H1 (cell line): Measurements from ENCODE around the gene ECPAS.

Experiments used
- ASH2L ChIP-seq: fragments of 200-600, 300-600 bp; sonication (generic); IDR thresholded peaks from one replicate; pipeline ENCODE4 v1.7.1; 2017; ENCODE audit warnings: low read length
- CREB1 ChIP-seq: IDR thresholded peaks from 2 replicates; pipeline ENCODE4 v1.6.1; 2012; ENCODE audit warnings: inconsistent platforms
- EP300 ChIP-seq, 2 experiments: IDR thresholded peaks; 1 replicate in 1 of 2; 2 replicates in 1 of 2; pipeline ENCODE4 v1.6.1; 2011 to 2012; ENCODE audit warnings: low read depth in 2 of 2, low read length in 2 of 2, mild to moderate bottlenecking in 2 of 2, borderline replicate concordance in 1 of 2, inconsistent platforms in 1 of 2, moderate library complexity in 1 of 2
- EZH2 ChIP-seq: fragments of 200-600 bp; sonication (generic); IDR thresholded peaks from 2 replicates; pipeline ENCODE4 v1.7.1; 2012; ENCODE audit warnings: low read depth, mild to moderate bottlenecking, moderate library complexity, low read length, inconsistent platforms; ENCODE audit not compliant: severe bottlenecking
- HDAC2 ChIP-seq, 2 experiments: fragments of 300-600 bp in 1 of 2; sonication (generic) in 1 of 2; IDR thresholded peaks; 2 replicates each; pipeline ENCODE4 v1.6.1; 2011 to 2012; ENCODE audit warnings: low read depth in 2 of 2, low read length in 2 of 2, mild to moderate bottlenecking in 2 of 2, moderate library complexity in 2 of 2, borderline replicate concordance in 1 of 2, inconsistent platforms in 1 of 2
- JUN ChIP-seq: IDR thresholded peaks from 2 replicates; pipeline ENCODE4 v1.6.1; 2011; ENCODE audit warnings: low read depth, mild to moderate bottlenecking, improper control_type of control experiment, low read length
- MAX ChIP-seq: IDR thresholded peaks from 2 replicates; pipeline ENCODE4 v1.6.1; 2012; ENCODE audit warnings: inconsistent platforms
- NRF1 ChIP-seq: IDR thresholded peaks from 2 replicates; pipeline ENCODE4 v1.6.1; 2011; ENCODE audit warnings: mild to moderate bottlenecking, low read depth, low read length, improper control_type of control experiment
- POLR2A ChIP-seq, 2 experiments: IDR thresholded peaks; 1 replicate in 1 of 2; 2 replicates in 1 of 2; pipeline ENCODE4 v1.6.1; 2011; ENCODE audit warnings: low read depth in 2 of 2, low read length in 2 of 2, mild to moderate bottlenecking in 2 of 2; ENCODE audit errors: control extremely low read depth in 1 of 2
- POLR2AphosphoS5 ChIP-seq: IDR thresholded peaks from 2 replicates; pipeline ENCODE4 v1.6.1; 2011; ENCODE audit warnings: low read depth, low read length
- SIN3A ChIP-seq, 2 experiments: IDR thresholded peaks in 1 of 2; conservative IDR thresholded peaks in 1 of 2; 2 replicates each; pipeline ENCODE4 v1.6.1; 2011 to 2012; ENCODE audit warnings: low read length in 2 of 2, improper control_type of control experiment in 1 of 2, low read depth in 1 of 2, mild to moderate bottlenecking in 1 of 2
- TAF1 ChIP-seq: IDR thresholded peaks from 2 replicates; pipeline ENCODE4 v1.6.1; 2011; ENCODE audit warnings: mild to moderate bottlenecking, low read depth, low read length
- YY1 ChIP-seq: IDR thresholded peaks from 2 replicates; pipeline ENCODE4 v1.6.1; 2011; ENCODE audit warnings: low read depth, mild to moderate bottlenecking, low read length
- TF ChIP-seq, protein P1 (sequence below), 3 experiments: IDR thresholded peaks; 1 replicate in 2 of 3; 2 replicates in 1 of 3; pipeline versions ENCODE4 v1.5.1 to v1.6.1; 2011; ENCODE audit warnings: low read length in 3 of 3, mild to moderate bottlenecking in 3 of 3, inconsistent platforms in 2 of 3, low read depth in 1 of 3, moderate library complexity in 1 of 3; ENCODE audit not compliant: insufficient read depth in 1 of 3; ENCODE audit errors: control extremely low read depth in 1 of 3

DNA sequence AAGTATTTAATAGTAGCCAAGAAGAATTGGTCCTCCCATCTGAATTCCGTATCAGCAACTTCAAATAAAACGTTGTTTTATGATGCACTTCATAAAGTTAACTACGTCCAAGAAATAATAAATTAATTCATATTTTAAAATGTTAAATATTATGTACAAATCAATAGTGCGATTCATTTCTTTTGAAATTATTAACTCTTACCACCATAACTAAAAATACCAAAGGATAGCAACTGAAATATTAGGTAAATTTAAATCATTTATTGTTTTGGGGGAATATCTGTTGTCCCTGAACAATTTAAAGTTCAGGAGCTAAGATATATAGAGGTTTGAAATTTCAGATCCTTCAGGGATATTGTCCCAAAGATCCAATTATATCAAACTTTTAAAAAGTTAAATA is 154.1 kb downstream of the ECPAS start, which contains the start of gene OR2K2:
- TF ChIP-seq POLR2AphosphoS5 (no peak), HDAC2 (IDR thresholded peaks at IDR 0.05; ENCODE audit: borderline replicate concordance in 1 of 2, low read depth in 2 of 2, low read length in 2 of 2) (no peak), EP300 (IDR thresholded peaks at IDR 0.05; ENCODE audit: borderline replicate concordance in 1 of 2, low read depth in 2 of 2, low read length in 2 of 2) (no peak), POLR2A (IDR thresholded peaks at IDR 0.05; ENCODE audit: control extremely low read depth in 1 of 2, low read depth in 2 of 2, low read length in 2 of 2) (no peak), EZH2 (no peak), YY1 (no peak), TAF1 (no peak), SIN3A (conservative IDR thresholded peaks at IDR 0.05 in 1 of 2, IDR thresholded peaks at IDR 0.05 in 1 of 2; ENCODE audit: low read depth in 1 of 2, low read length in 2 of 2) (no peak), JUN (no peak), MAX (no peak), NRF1 (no peak), ASH2L (no peak), CREB1 (no peak)
- TF ChIP-seq, protein P1, sequence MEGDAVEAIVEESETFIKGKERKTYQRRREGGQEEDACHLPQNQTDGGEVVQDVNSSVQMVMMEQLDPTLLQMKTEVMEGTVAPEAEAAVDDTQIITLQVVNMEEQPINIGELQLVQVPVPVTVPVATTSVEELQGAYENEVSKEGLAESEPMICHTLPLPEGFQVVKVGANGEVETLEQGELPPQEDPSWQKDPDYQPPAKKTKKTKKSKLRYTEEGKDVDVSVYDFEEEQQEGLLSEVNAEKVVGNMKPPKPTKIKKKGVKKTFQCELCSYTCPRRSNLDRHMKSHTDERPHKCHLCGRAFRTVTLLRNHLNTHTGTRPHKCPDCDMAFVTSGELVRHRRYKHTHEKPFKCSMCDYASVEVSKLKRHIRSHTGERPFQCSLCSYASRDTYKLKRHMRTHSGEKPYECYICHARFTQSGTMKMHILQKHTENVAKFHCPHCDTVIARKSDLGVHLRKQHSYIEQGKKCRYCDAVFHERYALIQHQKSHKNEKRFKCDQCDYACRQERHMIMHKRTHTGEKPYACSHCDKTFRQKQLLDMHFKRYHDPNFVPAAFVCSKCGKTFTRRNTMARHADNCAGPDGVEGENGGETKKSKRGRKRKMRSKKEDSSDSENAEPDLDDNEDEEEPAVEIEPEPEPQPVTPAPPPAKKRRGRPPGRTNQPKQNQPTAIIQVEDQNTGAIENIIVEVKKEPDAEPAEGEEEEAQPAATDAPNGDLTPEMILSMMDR (IDR thresholded peaks at IDR 0.05; ENCODE audit: control extremely low read depth in 1 of 3, insufficient read depth in 1 of 3, low read depth in 1 of 3, low read length in 3 of 3) = no peak
